Stimulated activated CD4-positive, alpha-beta T cell treated with anti-CD3 and anti-CD28 coated beads, TNF-alpha, amount 100 ng/mL, for 4 hours (primary cell): ENCODE data around the gene RNF39.
A peak's percentile ranks its signal among the peaks of the same experiment; 100 is the strongest.
"Not testable (repeated sequence)": the region's sequence is repeated elsewhere in the genome, so short reads cannot be mapped to it uniquely, and the experiment has no call there.

Experiments
- DNase-seq, 3 experiments: peaks; one replicate each; pipeline ENCODE4 v3.0.0-alpha.2; 2020; ENCODE audit warnings: low read depth in 3 of 3

Gene RNF39

DNA sequence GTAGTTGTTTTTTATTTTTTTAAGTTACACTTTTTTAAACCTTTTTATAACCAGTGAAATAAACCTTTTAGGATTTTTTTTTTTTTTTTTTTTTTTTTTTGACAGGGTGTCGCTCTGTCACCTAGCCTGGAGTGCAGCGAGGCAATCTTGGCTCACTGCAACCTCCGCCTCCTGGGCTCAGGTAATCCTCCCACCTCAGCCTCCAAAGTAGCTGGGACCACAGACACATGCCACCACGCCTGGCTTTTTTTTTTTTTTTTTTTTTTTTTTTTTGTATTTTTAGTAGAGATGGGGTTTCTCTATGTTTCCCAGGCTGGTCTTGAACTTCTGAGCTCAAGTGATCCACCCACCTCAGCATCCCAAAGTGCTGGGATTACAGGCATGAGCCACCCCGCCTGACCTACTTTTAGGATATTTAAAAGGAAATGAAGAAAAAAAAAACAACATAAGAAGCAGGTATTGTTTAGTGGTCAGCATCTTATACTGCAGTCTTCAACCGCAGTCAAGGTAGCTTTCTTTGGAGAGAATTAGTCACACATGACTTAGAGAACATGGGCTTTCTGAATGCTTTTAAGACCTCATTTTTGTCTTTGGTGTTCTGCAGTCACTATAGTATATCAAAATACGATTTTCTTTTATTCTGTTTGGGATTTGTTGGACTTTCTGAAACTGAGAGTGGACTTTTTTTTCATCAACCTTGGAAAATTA lies 12.9 kb downstream of the RNF39 start:
- DNase-seq, result no peak

GRCh38 chr6:30061858-30062458 lies 13.6 kb downstream of the RNF39 start:
- DNase-seq, result no peak

DNA sequence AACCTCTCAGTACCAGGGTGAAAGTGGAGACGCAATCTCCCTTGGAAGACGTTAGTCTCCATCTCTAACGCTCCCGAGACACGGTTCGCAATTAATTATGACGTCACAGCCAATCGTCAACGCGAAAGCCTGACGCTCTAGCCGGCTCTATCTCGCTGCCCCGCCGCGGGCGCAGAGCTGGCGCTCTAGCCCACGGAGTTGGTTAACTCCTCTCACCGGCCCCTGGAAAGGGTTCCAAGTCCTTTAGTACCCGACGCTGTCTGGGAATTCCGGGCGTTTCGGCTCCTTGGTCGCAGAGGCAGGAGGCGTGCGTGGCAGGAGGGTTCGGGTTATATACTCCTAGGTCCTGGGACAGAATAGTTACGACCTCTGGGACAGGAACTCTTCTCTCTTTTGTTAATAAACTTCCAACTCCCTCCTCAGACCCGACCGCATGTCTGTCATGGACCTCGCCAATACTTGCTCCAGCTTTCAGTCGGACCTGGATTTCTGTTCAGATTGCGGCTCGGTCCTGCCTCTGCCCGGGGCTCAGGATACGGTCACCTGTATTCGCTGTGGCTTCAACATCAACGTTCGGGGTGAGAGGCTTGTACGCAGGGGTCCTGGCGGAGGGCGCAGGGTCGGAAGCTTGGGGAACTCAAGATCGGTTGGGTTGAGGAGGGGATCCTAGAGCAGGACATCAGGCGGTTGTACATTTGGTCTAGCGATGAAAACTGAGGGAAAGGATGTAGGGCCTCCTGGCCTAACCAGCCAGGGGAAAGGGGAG lies 14.3 kb downstream of the RNF39 start, which contains the start of gene POLR1H:
POLR1H (plus strand) TSS at position 174 of the 766 bp plus-strand sequence; CDS start at position 434, 260 bp downstream.
- DNase-seq, result peak; percentile 68 to 82 (median 78)

GRCh38 chr6:30060606-30061091 lies 14.9 kb downstream of the RNF39 start:
- DNase-seq, result no peak

DNA sequence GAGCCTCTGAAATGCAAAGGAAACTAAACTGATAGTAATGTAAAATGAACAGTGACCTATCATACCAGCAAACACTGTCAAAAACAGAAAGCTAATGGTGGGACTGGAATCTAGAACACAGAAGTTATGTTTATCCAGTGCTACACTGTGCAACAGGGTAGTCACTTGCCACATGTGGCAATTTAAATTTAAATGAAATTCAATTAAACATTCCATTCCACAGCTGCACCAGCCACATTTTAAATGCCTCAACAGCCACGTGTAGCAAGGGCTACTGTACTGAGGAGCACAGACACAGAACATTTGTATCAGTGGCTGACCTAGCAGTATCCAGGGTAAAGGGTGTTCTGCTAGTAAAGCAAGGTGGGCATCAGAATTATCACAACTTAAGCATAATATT lies 20.1 kb downstream of the RNF39 start:
- no peak for DNase-seq

DNA sequence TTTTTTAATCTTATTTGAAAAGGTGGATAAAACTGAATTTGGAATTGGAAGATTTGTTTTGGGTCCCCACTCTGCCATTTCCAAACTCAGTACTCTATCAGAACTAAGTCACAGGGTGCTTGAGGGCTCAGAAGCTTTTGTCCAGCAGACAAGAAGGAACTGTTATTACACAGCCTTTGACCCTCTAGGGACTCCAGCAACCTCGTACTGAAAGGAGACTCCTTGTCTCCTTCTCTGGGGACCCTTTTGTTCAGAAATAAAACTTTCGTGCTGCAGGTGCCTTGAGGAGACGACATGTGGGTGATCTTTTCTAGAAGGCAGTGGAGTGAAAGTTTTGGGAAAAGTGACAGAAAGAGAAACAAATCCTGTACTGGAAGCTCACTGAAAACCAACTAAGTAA lies 21.9 kb downstream of the RNF39 start:
- DNase-seq, result no peak

GRCh38 chr6:30047220-30047619 lies 28.3 kb downstream of the RNF39 start:
- no peak for DNase-seq

DNA sequence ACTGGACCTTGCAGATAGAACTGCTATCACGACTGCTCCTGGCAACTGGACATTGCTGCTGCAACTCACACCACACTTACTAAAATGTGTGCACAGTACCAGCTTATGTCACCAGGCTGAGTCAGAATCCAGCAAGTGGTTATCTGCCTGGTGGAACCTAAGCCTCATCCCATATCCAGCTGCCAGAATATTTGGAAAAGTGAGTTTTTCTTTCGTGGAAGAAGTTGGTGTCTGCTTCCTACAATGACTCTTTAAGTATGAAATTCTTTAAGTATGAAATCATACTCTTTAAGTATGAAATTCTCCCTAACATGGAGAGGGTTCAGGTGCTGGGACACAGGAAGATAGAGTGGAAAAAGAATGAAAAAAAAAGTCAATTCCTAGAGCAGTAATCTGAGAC lies 30.9 kb downstream of the RNF39 start:
- DNase-seq, result no peak

DNA sequence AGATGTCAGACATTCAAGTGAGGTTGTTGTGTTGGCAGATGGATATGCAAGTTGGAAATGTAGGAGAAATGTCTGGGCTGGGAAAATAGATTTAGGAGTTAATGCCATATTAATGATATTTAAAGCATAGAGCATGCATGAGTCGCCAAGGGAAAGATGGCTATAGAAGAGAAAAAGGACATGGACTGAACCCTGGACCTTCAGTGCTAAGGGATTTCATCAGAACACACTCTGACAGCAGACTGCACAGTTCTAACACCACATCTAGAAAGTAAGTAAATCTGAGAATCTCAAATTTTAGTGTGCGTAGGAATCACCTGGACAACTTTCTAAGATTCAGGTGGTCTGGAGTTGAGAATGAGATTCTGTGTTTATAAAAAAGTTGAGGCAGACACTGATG lies 31.8 kb downstream of the RNF39 start:
- DNase-seq, result no peak

- no peak for DNase-seq
Observed at GRCh38 chr6:30042914-30043313, 32.7 kb downstream of the RNF39 start.

DNA sequence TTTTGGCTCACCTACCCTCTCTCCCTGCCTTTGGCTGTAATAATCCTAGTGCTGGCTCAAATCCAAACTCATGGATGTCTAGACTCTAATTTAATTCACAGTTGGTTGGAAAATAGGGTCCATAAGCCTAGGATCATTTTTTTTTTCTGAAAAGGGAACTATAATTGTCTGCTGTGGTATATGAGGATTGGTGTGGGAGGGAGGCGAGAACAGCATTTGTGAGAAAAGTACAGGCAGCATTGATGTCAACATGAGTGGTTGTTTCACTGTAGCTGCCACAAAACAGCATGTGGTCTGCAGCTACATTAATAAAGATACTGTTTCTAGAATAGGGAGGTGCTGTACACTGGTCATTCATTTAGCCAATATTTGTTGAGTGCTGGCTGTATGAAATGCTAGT lies 33.1 kb downstream of the RNF39 start:
- DNase-seq, result no peak

DNA sequence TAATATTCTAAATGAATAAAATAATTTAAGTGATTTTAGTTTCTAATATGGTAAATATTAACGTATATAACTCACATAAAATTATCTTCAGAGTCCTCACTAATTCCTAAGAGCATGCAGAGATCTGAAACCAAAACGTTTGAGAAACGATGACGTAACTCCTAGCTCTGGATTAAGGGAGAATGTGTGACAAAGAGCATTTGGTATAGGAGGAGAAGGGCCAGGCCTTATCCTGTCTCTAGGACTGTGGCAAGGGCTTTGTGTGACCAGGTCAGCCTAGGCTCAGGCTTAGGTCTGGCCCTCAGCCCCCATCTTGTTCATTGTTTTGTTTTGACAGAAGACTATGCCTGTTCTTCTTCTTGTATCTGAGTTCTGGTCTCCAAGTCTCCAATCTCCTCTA lies 33.7 kb downstream of the RNF39 start:
- DNase-seq, result no peak

GRCh38 chr6:30041221-30041620 lies 34.3 kb downstream of the RNF39 start:
- DNase-seq, result no peak

GRCh38 chr6:30037182-30037788 lies 38.3 kb downstream of the RNF39 start:
- DNase-seq, result no peak

DNA sequence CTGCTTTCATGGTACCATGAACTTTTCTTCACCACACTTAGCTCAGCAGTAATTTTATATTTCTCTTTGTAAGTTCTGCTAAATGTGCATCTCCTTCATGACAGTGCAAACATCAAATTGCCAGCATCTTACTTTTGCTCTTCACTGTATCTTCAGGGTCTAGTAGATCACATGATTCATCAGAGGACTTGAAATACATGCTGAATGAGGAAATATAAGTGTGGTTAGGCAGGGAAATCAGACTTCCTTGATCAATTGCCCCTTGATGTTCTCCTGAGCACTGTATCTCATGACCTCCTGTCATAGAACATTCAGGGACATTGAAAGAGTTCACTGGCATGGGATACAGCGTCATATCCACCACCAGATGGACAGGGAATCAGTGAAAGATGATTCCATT lies 39.8 kb downstream of the RNF39 start:
- no peak for DNase-seq

DNA sequence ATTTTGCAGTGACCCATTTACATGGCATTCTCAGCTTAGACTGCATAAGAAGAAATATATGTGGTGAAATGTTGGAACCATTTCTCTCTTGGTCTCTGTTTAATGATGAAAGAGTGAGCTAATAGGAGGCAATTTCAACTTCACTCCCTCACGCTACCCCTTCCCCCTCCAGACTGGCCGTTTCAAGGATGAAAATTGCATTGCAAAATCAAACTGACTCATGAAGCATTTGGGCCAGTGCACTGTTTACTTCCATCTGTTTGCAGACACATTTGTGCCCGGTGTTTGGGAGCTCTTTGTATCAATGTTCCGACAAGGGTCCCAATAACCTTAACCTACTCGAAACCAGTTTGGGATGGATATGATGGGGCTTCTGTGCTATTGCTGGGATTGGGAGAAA lies 42.1 kb downstream of the RNF39 start:
- not testable (repeated sequence) for DNase-seq

DNA sequence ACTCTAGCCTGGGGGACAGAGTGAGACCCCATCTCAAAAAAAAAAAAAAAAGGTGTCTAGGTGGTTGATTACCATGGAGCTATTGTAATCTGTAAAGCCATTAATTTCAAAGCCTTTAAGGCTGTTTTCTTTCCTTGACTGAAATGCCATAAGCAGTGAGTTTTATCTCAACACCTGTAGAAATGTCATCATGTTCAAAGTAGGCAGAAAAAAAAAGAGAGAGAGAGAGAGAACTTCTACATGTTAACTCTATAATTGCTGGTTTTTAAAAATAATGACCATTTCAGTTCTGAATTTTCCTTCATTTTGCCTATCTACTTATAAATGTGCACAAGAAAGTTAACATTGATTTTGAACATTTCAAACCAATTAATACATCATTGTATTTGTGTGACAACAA lies 44.2 kb downstream of the RNF39 start:
- DNase-seq, result no peak

DNA sequence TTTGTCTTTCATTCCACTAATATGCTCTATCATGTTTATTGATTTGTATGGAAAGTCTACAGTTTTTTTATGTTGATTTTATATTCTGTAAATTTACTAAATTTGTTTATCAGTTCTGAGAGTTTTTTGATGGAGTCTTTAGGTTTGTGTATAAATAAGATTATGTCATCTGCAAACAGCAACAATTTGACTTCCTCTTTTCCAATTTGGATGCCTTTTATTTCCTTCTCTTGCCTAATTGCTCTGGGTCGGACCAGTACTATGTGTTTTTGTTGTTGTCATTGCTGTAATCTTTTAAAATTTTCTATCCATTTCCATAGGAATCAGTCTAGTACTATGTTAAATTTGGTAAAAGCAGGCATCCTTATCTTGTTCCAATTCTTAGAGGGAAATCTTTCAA lies 46.0 kb downstream of the RNF39 start:
- DNase-seq, result no peak

- no peak for DNase-seq
Observed at GRCh38 chr6:30025186-30025585, 50.4 kb downstream of the RNF39 start.

- not testable (repeated sequence) for DNase-seq
Observed at GRCh38 chr6:30022712-30023111, 52.9 kb downstream of the RNF39 start.

GRCh38 chr6:30022189-30022588 lies 53.4 kb downstream of the RNF39 start:
- DNase-seq, result no peak

DNA sequence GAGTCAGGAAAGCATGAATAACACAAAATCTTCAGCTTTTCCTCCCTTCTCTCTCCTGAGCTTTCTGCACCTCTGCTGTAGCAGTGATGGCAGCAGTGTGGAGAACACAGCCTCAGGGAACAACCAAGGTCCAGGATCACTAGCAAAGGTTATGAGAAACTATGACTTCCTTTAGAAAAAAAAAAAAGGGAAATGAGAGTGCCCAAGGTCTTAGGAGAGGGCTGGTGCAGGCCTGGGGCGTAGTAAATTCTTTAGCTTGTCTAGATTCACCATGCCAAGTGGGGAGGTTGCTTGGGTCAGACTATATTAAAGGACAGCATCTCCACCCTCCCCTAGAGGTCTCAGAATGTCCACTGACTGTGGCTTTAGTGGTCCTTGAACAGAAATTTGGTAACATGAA lies 54.9 kb downstream of the RNF39 start:
- no peak for DNase-seq
